HEK293 (cell line): ENCODE data around the gene COL9A3.
A peak's percentile ranks its signal among the peaks of the same experiment; 100 is the strongest.

ENCODE experiments used
- CTCF ChIA-PET: fragments of 350-600 bp; formaldehyde crosslinking; extraction: SDS; loops from one replicate; lab custom pipeline; 2021; ENCODE audit warnings: antibody characterized with exemption; lab: Yijun Ruan, JAX
- POLR2A ChIA-PET: fragments of 300-600 bp; formaldehyde crosslinking; extraction: SDS; loops from one replicate; lab custom pipeline; 2020; ENCODE audit warnings: antibody characterized with exemption, inconsistent platforms; lab: Yijun Ruan, JAX
- H3K27ac ChIP-seq: fragments of 200-500 bp; sonication (Bioruptor generic); 2 replicates; pipeline ENCODE4 v1.5.1; 2014; ENCODE audit warnings: low read depth, low read length, control low read depth, inconsistent platforms; ENCODE audit errors: extremely low read depth
- H3K36me3 ChIP-seq, 2 experiments: fragments of 200-500 bp in 1 of 2; sonication (Bioruptor generic) in 1 of 2; 1 replicate in 1 of 2; 2 replicates in 1 of 2; pipeline ENCODE4 v1.5.1; 2014 to 2017; ENCODE audit warnings: inconsistent platforms in 2 of 2, low read length in 2 of 2; ENCODE audit not compliant: control insufficient read depth in 2 of 2, insufficient read depth in 1 of 2
- H3K4me1 ChIP-seq: fragments of 200-500 bp; sonication (Bioruptor generic); 2 replicates; pipeline ENCODE4 v1.5.1; 2014; ENCODE audit warnings: mild to moderate bottlenecking, low read length, inconsistent platforms; ENCODE audit not compliant: control insufficient read depth, insufficient read depth
- H3K4me3 ChIP-seq: 2 replicates; pipeline ENCODE4 v1.5.1; 2011; ENCODE audit warnings: low read depth, mild to moderate bottlenecking, control low read depth, low read length, moderate library complexity
- H3K9me3 ChIP-seq: fragments of 200-500 bp; sonication (Bioruptor generic); 2 replicates; pipeline ENCODE4 v1.5.1; 2014; ENCODE audit warnings: low read depth, low read length, inconsistent platforms; ENCODE audit not compliant: control insufficient read depth, insufficient read depth
- BCL11A ChIP-seq: fragments of 450-650 bp; formaldehyde crosslinking; IDR thresholded peaks from 2 replicates; pipeline ENCODE4 v1.5.1; 2016; ENCODE audit warnings: low read depth, missing biosample characterization, missing genetic modification characterization
- EGR2 ChIP-seq: fragments of 450-650 bp; formaldehyde crosslinking; IDR thresholded peaks from 2 replicates; pipeline ENCODE4 v1.5.1; 2016; ENCODE audit warnings: low read depth, missing biosample characterization, missing genetic modification characterization
- FEZF1 ChIP-seq: fragments of 450-650 bp; formaldehyde crosslinking; IDR thresholded peaks from 2 replicates; pipeline ENCODE4 v1.5.1; 2016; ENCODE audit warnings: missing biosample characterization, missing genetic modification characterization
- GLIS2 ChIP-seq: fragments of 450-650 bp; formaldehyde crosslinking; IDR thresholded peaks from 2 replicates; pipeline ENCODE4 v1.5.1; 2016; ENCODE audit warnings: missing biosample characterization, missing genetic modification characterization
- KLF9 ChIP-seq: fragments of 450-650 bp; formaldehyde crosslinking; IDR thresholded peaks from 2 replicates; pipeline ENCODE4 v1.5.1; 2016; ENCODE audit warnings: missing biosample characterization, missing genetic modification characterization, low read depth
- MYNN ChIP-seq: fragments of 450-650 bp; formaldehyde crosslinking; IDR thresholded peaks from 2 replicates; pipeline ENCODE4 v1.5.1; 2016; ENCODE audit warnings: missing biosample characterization, missing genetic modification characterization, borderline replicate concordance
- ZBTB17 ChIP-seq: fragments of 450-650 bp; formaldehyde crosslinking; IDR thresholded peaks from 2 replicates; pipeline ENCODE4 v1.5.1; 2016; ENCODE audit warnings: missing biosample characterization, missing genetic modification characterization
- ZBTB7A ChIP-seq: fragments of 450-650 bp; formaldehyde crosslinking; IDR thresholded peaks from 2 replicates; pipeline ENCODE4 v1.5.1; 2016; ENCODE audit warnings: low read depth, missing biosample characterization, missing genetic modification characterization
- ZEB2 ChIP-seq: fragments of 450-650 bp; formaldehyde crosslinking; IDR thresholded peaks from 2 replicates; pipeline ENCODE4 v1.5.1; 2016; ENCODE audit warnings: missing biosample characterization, missing genetic modification characterization
- ZFP37 ChIP-seq: fragments of 450-650 bp; formaldehyde crosslinking; IDR thresholded peaks from 2 replicates; pipeline ENCODE4 v1.5.1; 2016; ENCODE audit warnings: missing biosample characterization, missing genetic modification characterization
- ZIC2 ChIP-seq: fragments of 450-650 bp; formaldehyde crosslinking; IDR thresholded peaks from 2 replicates; pipeline ENCODE4 v1.5.1; 2016; ENCODE audit warnings: missing biosample characterization, missing genetic modification characterization
- ZNF112 ChIP-seq: fragments of 450-650 bp; formaldehyde crosslinking; IDR thresholded peaks from 2 replicates; pipeline ENCODE4 v1.5.0; 2017; ENCODE audit warnings: missing biosample characterization, missing genetic modification characterization
- ZNF132 ChIP-seq: fragments of 450-650 bp; formaldehyde crosslinking; IDR thresholded peaks from 2 replicates; pipeline ENCODE4 v1.5.1; 2017; ENCODE audit warnings: missing biosample characterization, missing genetic modification characterization, borderline replicate concordance
- ZNF18 ChIP-seq: fragments of 450-650 bp; formaldehyde crosslinking; IDR thresholded peaks from 2 replicates; pipeline ENCODE4 v1.5.1; 2016; ENCODE audit warnings: missing biosample characterization, missing genetic modification characterization
- ZNF19 ChIP-seq: fragments of 450-650 bp; formaldehyde crosslinking; IDR thresholded peaks from 2 replicates; pipeline ENCODE4; 2016; ENCODE audit warnings: missing biosample characterization, missing genetic modification characterization, low read depth
- ZNF514 ChIP-seq: fragments of 450-650 bp; formaldehyde crosslinking; IDR thresholded peaks from 2 replicates; pipeline ENCODE4 v1.5.1; 2016; ENCODE audit warnings: missing biosample characterization, missing genetic modification characterization
- ZNF529 ChIP-seq: fragments of 450-650 bp; formaldehyde crosslinking; IDR thresholded peaks from 2 replicates; pipeline ENCODE4 v1.5.1; 2017; ENCODE audit warnings: missing genetic modification characterization, missing biosample characterization; ENCODE audit not compliant: insufficient replicate concordance
- ZNF561 ChIP-seq: fragments of 450-650 bp; IDR thresholded peaks from 2 replicates; pipeline ENCODE4 v1.5.1; 2018; ENCODE audit warnings: missing biosample characterization, missing genetic modification characterization, borderline replicate concordance
- ZNF585B ChIP-seq: fragments of 450-650 bp; formaldehyde crosslinking; IDR thresholded peaks from 2 replicates; pipeline ENCODE4 v1.5.1; 2016; ENCODE audit warnings: missing biosample characterization, missing genetic modification characterization
- ZNF596 ChIP-seq: fragments of 450-650 bp; IDR thresholded peaks from 2 replicates; pipeline ENCODE4 v1.5.0; 2018; ENCODE audit warnings: missing biosample characterization, mild to moderate bottlenecking, missing genetic modification characterization, moderate library complexity
- ZNF639 ChIP-seq: fragments of 450-650 bp; formaldehyde crosslinking; IDR thresholded peaks from 2 replicates; pipeline ENCODE4 v1.5.1; 2016; ENCODE audit warnings: missing biosample characterization, missing genetic modification characterization
- ZNF658 ChIP-seq: fragments of 450-650 bp; formaldehyde crosslinking; IDR thresholded peaks from 2 replicates; pipeline ENCODE4; 2016; ENCODE audit warnings: missing biosample characterization, missing genetic modification characterization
- ZNF791 ChIP-seq: fragments of 450-650 bp; formaldehyde crosslinking; IDR thresholded peaks from 2 replicates; pipeline ENCODE4 v1.5.1; 2016; ENCODE audit warnings: missing biosample characterization, missing genetic modification characterization
- ZNF792 ChIP-seq: fragments of 450-650 bp; formaldehyde crosslinking; IDR thresholded peaks from 2 replicates; pipeline ENCODE4 v1.5.1; 2016; ENCODE audit warnings: missing biosample characterization, missing genetic modification characterization
- ZXDB ChIP-seq: fragments of 450-650 bp; formaldehyde crosslinking; IDR thresholded peaks from 2 replicates; pipeline ENCODE4 v1.5.1; 2016; ENCODE audit warnings: missing biosample characterization, missing genetic modification characterization
- TF ChIP-seq, protein P1 (sequence below): fragments of 450-650 bp; formaldehyde crosslinking; IDR thresholded peaks from 2 replicates; pipeline ENCODE4 v1.5.1; 2016; ENCODE audit warnings: missing biosample characterization, missing genetic modification characterization
- TF ChIP-seq, protein P2 (sequence below): fragments of 450-650 bp; formaldehyde crosslinking; optimal IDR thresholded peaks from 2 replicates; pipeline ENCODE3; 2016; ENCODE audit warnings: missing biosample characterization, mild to moderate bottlenecking, missing genetic modification characterization
- TF ChIP-seq, protein P3 (sequence below): fragments of 450-650 bp; formaldehyde crosslinking; IDR thresholded peaks from 2 replicates; pipeline ENCODE4 v1.5.1; 2017; ENCODE audit warnings: missing biosample characterization, missing genetic modification characterization

Gene COL9A3

GRCh38 chr20:62825986-62826645, 9.3 kb downstream of the COL9A3 start (continued):
- no peak for TF ChIP-seq ZNF514 (tag by site-specific recombination)
- no peak for TF ChIP-seq ZNF658 (tag by site-specific recombination)
- no peak for TF ChIP-seq ZNF112 (tag by site-specific recombination)
- TF ChIP-seq ZNF791 (tag by site-specific recombination), result no peak
- TF ChIP-seq GLIS2 (tag by site-specific recombination), result 0 out of 2 replicates have a peak, but pooled peaks have one; percentile 21
- TF ChIP-seq, protein P1, sequence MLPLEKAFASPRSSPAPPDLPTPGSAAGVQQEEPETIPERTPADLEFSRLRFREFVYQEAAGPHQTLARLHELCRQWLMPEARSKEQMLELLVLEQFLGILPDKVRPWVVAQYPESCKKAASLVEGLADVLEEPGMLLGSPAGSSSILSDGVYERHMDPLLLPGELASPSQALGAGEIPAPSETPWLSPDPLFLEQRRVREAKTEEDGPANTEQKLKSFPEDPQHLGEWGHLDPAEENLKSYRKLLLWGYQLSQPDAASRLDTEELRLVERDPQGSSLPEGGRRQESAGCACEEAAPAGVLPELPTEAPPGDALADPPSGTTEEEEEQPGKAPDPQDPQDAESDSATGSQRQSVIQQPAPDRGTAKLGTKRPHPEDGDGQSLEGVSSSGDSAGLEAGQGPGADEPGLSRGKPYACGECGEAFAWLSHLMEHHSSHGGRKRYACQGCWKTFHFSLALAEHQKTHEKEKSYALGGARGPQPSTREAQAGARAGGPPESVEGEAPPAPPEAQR (tag by site-specific recombination), result no peak
- TF ChIP-seq ZNF529 (tag by site-specific recombination), result no peak
- TF ChIP-seq, protein P2, sequence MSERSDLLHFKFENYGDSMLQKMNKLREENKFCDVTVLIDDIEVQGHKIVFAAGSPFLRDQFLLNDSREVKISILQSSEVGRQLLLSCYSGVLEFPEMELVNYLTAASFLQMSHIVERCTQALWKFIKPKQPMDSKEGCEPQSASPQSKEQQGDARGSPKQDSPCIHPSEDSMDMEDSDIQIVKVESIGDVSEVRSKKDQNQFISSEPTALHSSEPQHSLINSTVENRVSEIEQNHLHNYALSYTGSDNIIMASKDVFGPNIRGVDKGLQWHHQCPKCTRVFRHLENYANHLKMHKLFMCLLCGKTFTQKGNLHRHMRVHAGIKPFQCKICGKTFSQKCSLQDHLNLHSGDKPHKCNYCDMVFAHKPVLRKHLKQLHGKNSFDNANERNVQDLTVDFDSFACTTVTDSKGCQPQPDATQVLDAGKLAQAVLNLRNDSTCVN (tag by site-specific recombination), result no peak
- no peak for TF ChIP-seq ZNF792 (tag by site-specific recombination)
- TF ChIP-seq KLF9 (tag by site-specific recombination), result no peak
- TF ChIP-seq ZNF19 (tag by site-specific recombination), result no peak
- no peak for TF ChIP-seq ZFP37 (tag by site-specific recombination)
- TF ChIP-seq ZNF561 (tag by site-specific recombination), result no peak
- no peak for TF ChIP-seq BCL11A (tag by site-specific recombination)
- TF ChIP-seq ZXDB (tag by site-specific recombination), result no peak
- TF ChIP-seq EGR2 (tag by site-specific recombination), result peak; percentile 16; the same call in 1 of the 2 replicates
- no peak for TF ChIP-seq ZNF585B (tag by site-specific recombination)
- no peak for TF ChIP-seq ZNF596 (tag by site-specific recombination)
- no peak for TF ChIP-seq ZEB2 (tag by site-specific recombination)
- TF ChIP-seq FEZF1 (tag by site-specific recombination), result no peak

GRCh38 chr20:62826646-62827310, 9.9 kb downstream of the COL9A3 start:
- POLR2A ChIA-PET, result no interaction called here
- H3K36me3 ChIP-seq, result no peaks in the 10 kb centered on the region
- no peaks in the 10 kb centered on the region; the same call in 1 of the 2 replicates for H3K4me1 ChIP-seq
- H3K27ac ChIP-seq, result no peak overlapping the region
- H3K9me3 ChIP-seq, result no peaks in the 10 kb centered on the region
- CTCF ChIA-PET, result no interaction called here
- no peak overlapping the region for H3K4me3 ChIP-seq
- TF ChIP-seq EGR2 (tag by site-specific recombination), result no peak
- TF ChIP-seq MYNN, result no peak
- TF ChIP-seq ZIC2, result no peak
- no peak for TF ChIP-seq ZNF132 (tag by site-specific recombination)
- TF ChIP-seq, protein P1 (tag by site-specific recombination), result no peak
- no peak for TF ChIP-seq ZNF639 (tag by site-specific recombination)
- TF ChIP-seq, protein P3, sequence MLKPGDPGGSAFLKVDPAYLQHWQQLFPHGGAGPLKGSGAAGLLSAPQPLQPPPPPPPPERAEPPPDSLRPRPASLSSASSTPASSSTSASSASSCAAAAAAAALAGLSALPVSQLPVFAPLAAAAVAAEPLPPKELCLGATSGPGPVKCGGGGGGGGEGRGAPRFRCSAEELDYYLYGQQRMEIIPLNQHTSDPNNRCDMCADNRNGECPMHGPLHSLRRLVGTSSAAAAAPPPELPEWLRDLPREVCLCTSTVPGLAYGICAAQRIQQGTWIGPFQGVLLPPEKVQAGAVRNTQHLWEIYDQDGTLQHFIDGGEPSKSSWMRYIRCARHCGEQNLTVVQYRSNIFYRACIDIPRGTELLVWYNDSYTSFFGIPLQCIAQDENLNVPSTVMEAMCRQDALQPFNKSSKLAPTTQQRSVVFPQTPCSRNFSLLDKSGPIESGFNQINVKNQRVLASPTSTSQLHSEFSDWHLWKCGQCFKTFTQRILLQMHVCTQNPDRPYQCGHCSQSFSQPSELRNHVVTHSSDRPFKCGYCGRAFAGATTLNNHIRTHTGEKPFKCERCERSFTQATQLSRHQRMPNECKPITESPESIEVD, result no peak
- no peak for TF ChIP-seq ZNF18 (tag by site-specific recombination)
- no peak for TF ChIP-seq ZBTB7A (tag by site-specific recombination)
- TF ChIP-seq ZBTB17, result no peak
